OCI-LY7 (cell line): ENCODE data around the gene SMAD1. TPM values are rescaled to one million over a fixed set of nuclear protein-coding genes. Genes with fewer than 3 reads are reported as not detected.

Experiments used
- BruUV-seq: library from RNA; stranded (reverse); fragments of 400-500 nt; replicated peaks from 2 replicates; lab custom pipeline; 2021; lab: Mats Ljungman, UMichigan
- CTCF ChIA-PET: fragments of 300-600 bp; sonication (Branson Sonifier 250); formaldehyde crosslinking; loops from one replicate; lab custom pipeline; 2022; ENCODE audit warnings: antibody characterized with exemption; ENCODE audit not compliant: unreplicated experiment; lab: Charles Lee
- POLR2A ChIA-PET: fragments of 300-600 bp; sonication (Branson Sonifier 250); formaldehyde crosslinking; loops from one replicate; lab custom pipeline; 2022; ENCODE audit warnings: antibody characterized with exemption; lab: Charles Lee
- DNase-seq: peaks from one replicate; pipeline ENCODE4 v3.0.0-alpha.2; 2015; ENCODE audit warnings: low spot score
- H2AFZ ChIP-seq: fragments of 200-600 bp; sonication (generic), shearing (Covaris generic); 2 replicates; pipeline ENCODE4 v1.6.1; 2014; ENCODE audit warnings: mild to moderate bottlenecking, antibody characterized with exemption, low read length, moderate library complexity
- H3K27ac ChIP-seq: fragments of 200-600 bp; sonication (generic); 2 replicates; pipeline ENCODE4 v1.5.1; 2014; ENCODE audit warnings: mixed run types, low read depth, mild to moderate bottlenecking, moderate library complexity, low read length, inconsistent platforms; ENCODE audit not compliant: poor library complexity, severe bottlenecking
- H3K36me3 ChIP-seq: fragments of 200-600 bp; sonication (generic); 2 replicates; pipeline ENCODE4 v1.6.1; 2014; ENCODE audit warnings: mild to moderate bottlenecking, antibody characterized with exemption, low read length, moderate library complexity, mixed read lengths; ENCODE audit not compliant: insufficient read depth
- H3K4me1 ChIP-seq: fragments of 200-600 bp; sonication (generic); 2 replicates; pipeline ENCODE4 v1.5.1; 2014; ENCODE audit warnings: mild to moderate bottlenecking, low read length; ENCODE audit not compliant: insufficient read depth, poor library complexity, severe bottlenecking
- H3K4me2 ChIP-seq: fragments of 200-600 bp; sonication (generic); 2 replicates; pipeline ENCODE4 v1.6.1; 2014; ENCODE audit warnings: mild to moderate bottlenecking, low read length
- H3K4me3 ChIP-seq: fragments of 200-600 bp; sonication (generic); 2 replicates; pipeline ENCODE4 v1.5.1; 2014; ENCODE audit warnings: mild to moderate bottlenecking, low read depth, low read length; ENCODE audit not compliant: poor library complexity, severe bottlenecking
- H3K79me2 ChIP-seq: fragments of 200-600 bp; sonication (generic); 2 replicates; pipeline ENCODE4 v1.6.1; 2016; ENCODE audit warnings: low read depth, mild to moderate bottlenecking, low read length, moderate library complexity, mixed read lengths; ENCODE audit not compliant: insufficient read depth
- H3K9me2 ChIP-seq: fragments of 200-600 bp; sonication (generic); 2 replicates; pipeline ENCODE4 v1.6.1; 2016; ENCODE audit warnings: mild to moderate bottlenecking, low read length, mixed read lengths; ENCODE audit not compliant: insufficient read depth
- H3K9me3 ChIP-seq: fragments of 200-600 bp; sonication (generic); 2 replicates; pipeline ENCODE4 v1.6.1; 2014; ENCODE audit warnings: mild to moderate bottlenecking, mixed run types, low read length, mixed read lengths
- H4K20me1 ChIP-seq: fragments of 200-600 bp; sonication (generic); 2 replicates; pipeline ENCODE4 v1.6.1; 2014; ENCODE audit warnings: mild to moderate bottlenecking, antibody characterized with exemption, low read length, moderate library complexity, mixed read lengths; ENCODE audit not compliant: insufficient read depth
- EZH2phosphoT487 ChIP-seq: fragments of 200-600 bp; sonication (generic); IDR thresholded peaks from 2 replicates; pipeline ENCODE4 v1.6.1; 2018; ENCODE audit warnings: low read depth, borderline replicate concordance, mild to moderate bottlenecking, mixed run types, antibody characterized with exemption, low read length, moderate library complexity, mixed read lengths
- intact Hi-C: fragments of 100-400 bp; cut with micrococcal nuclease; formaldehyde crosslinking; loops from one replicate; pipeline ENCODE4 v1.10.0; 2022; ENCODE audit not compliant: unreplicated experiment
- total RNA-seq, 2 experiments: library from RNA; depleted of rRNA in 1 of 2; stranded (reverse); fragments of >200 nt in 1 of 2; shearing (Covaris generic) in 1 of 2; gene quantifications; 2 replicates each; pipeline ENCODE4 v1.2.3, GENCODE V29; 2014 to 2022
- TF ChIP-seq, protein P1 (sequence below): fragments of 200-600 bp; sonication (generic); conservative IDR thresholded peaks from 2 replicates; pipeline ENCODE4 v1.5.1; 2014; ENCODE audit warnings: mild to moderate bottlenecking, antibody characterized with exemption, low read length, moderate library complexity, mixed read lengths

SMAD1 gene
- total RNA-seq, 2 experiments from 2014 or later, result 39.9 to 60.9 TPM

DNA sequence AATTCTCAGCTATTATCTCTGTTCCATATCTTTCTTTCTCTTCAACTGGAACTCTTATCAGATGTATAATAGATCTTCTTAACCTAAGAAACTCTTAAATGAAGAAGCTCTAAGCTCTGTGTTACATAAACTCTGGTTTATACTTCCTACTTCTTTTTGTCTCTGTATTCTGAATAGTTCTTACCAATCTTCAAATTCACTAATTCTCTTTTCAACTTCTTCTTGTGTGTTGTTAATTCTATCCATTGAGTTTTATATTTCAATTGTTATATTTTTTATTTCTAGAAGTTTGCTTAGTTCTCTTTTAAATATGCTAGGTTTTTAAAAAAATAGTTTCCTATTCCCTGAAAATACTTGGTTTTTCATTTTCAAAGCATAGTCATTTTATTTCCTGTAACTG is 124.3 kb downstream of the SMAD1 start:
- Histone ChIP-seq H4K20me1 (no peaks in the 10 kb centered on the region), H3K9me2 (no peaks in the 10 kb centered on the region), H3K4me1 (peaks cover 9% of the 10 kb centered on the region), H3K36me3 (no peaks in the 10 kb centered on the region; the same call in 1 of the 2 replicates), H3K79me2 (no peaks in the 10 kb centered on the region), H3K4me2 (no peak overlapping the region), H2AFZ (no peak overlapping the region), H3K4me3 (no peak overlapping the region), H3K27ac (no peak overlapping the region), H3K9me3 (peaks cover 27% of the 10 kb centered on the region)
- intact Hi-C loops, result no loop called here
- POLR2A ChIA-PET, result interaction anchor here (0.6 kb wide), 1 partner anchor 74 kb away, joined by 4 read pairs; no protein-coding TSS in a partner anchor
- TF ChIP-seq, protein P1, sequence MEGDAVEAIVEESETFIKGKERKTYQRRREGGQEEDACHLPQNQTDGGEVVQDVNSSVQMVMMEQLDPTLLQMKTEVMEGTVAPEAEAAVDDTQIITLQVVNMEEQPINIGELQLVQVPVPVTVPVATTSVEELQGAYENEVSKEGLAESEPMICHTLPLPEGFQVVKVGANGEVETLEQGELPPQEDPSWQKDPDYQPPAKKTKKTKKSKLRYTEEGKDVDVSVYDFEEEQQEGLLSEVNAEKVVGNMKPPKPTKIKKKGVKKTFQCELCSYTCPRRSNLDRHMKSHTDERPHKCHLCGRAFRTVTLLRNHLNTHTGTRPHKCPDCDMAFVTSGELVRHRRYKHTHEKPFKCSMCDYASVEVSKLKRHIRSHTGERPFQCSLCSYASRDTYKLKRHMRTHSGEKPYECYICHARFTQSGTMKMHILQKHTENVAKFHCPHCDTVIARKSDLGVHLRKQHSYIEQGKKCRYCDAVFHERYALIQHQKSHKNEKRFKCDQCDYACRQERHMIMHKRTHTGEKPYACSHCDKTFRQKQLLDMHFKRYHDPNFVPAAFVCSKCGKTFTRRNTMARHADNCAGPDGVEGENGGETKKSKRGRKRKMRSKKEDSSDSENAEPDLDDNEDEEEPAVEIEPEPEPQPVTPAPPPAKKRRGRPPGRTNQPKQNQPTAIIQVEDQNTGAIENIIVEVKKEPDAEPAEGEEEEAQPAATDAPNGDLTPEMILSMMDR, result no peak
- no peak for TF ChIP-seq EZH2phosphoT487
- no TSS peak for BruUV-seq
- DNase-seq, result no peak
- CTCF ChIA-PET, result no interaction called here

Other genes with a start within 250 kb of the SMAD1 start
- gene MMAA, start 137.5 kb downstream of the SMAD1 start, total RNA-seq (2014; rRNA removed; shearing (Covaris generic)), result 1.6 and 2.5 TPM in 2 replicates
- gene MMAA, start 137.5 kb downstream of the SMAD1 start, total RNA-seq (2022), result 4.3 and 5.4 TPM in 2 replicates
- not detected in 2 replicates for gene C4orf51, start 198.3 kb downstream of the SMAD1 start, total RNA-seq (2014; rRNA removed; shearing (Covaris generic))
- gene C4orf51, start 198.3 kb downstream of the SMAD1 start, total RNA-seq (2022), result not detected in 2 replicates